CD4-positive, alpha-beta T cell treated with Interleukin-21 for 1 hour (primary cell): ENCODE data around the gene ZNF536.
"Not testable (repeated sequence)": the region's sequence is repeated elsewhere in the genome, so short reads cannot be mapped to it uniquely, and the experiment has no call there.

Experiments
- DNase-seq: peaks from one replicate; pipeline ENCODE4 v3.0.0-alpha.2; 2020

The ZNF536 gene

GRCh38 chr19:30448386-30449077, 76.3 kb downstream of the ZNF536 start:
- DNase-seq = no peak

- DNase-seq = no peak
Measured at GRCh38 chr19:30449078-30449590, 77.0 kb downstream of the ZNF536 start.

GRCh38 chr19:30449673-30450072, 77.5 kb downstream of the ZNF536 start:
- no peak for DNase-seq

GRCh38 chr19:30450100-30450499, 77.9 kb downstream of the ZNF536 start:
- DNase-seq = no peak

- DNase-seq = no peak
Measured at GRCh38 chr19:30450835-30451321, 78.7 kb downstream of the ZNF536 start.

- no peak for DNase-seq
Measured at GRCh38 chr19:30452931-30453330, 80.7 kb downstream of the ZNF536 start.

- no peak for DNase-seq
Measured at GRCh38 chr19:30453743-30454142, 81.6 kb downstream of the ZNF536 start.

- no peak for DNase-seq
Measured at GRCh38 chr19:30455881-30456280, 83.7 kb downstream of the ZNF536 start.

GRCh38 chr19:30457484-30457883, 85.3 kb downstream of the ZNF536 start:
- no peak for DNase-seq

- no peak for DNase-seq
Measured at GRCh38 chr19:30459859-30460258, 87.7 kb downstream of the ZNF536 start.

GRCh38 chr19:30464162-30464561, 92.0 kb downstream of the ZNF536 start:
- DNase-seq = no peak

GRCh38 chr19:30466598-30466997, 94.4 kb downstream of the ZNF536 start:
- not testable (repeated sequence) for DNase-seq

GRCh38 chr19:30467239-30467638, 95.1 kb downstream of the ZNF536 start:
- no peak for DNase-seq

GRCh38 chr19:30469774-30470173, 97.6 kb downstream of the ZNF536 start:
- no peak for DNase-seq

GRCh38 chr19:30471441-30471840, 99.3 kb downstream of the ZNF536 start:
- no peak for DNase-seq

- no peak for DNase-seq
Measured at GRCh38 chr19:30473334-30473867, 101.2 kb downstream of the ZNF536 start.

- DNase-seq = no peak
Measured at GRCh38 chr19:30476997-30477396, 104.8 kb downstream of the ZNF536 start.

- DNase-seq = no peak
Measured at GRCh38 chr19:30479231-30479630, 107.0 kb downstream of the ZNF536 start.

- no peak for DNase-seq
Measured at GRCh38 chr19:30480097-30480496, 107.9 kb downstream of the ZNF536 start.

GRCh38 chr19:30481063-30481462, 108.9 kb downstream of the ZNF536 start:
- DNase-seq = no peak

- no peak for DNase-seq
Measured at GRCh38 chr19:30481823-30482222, 109.6 kb downstream of the ZNF536 start.

- DNase-seq = no peak
Measured at GRCh38 chr19:30482956-30483355, 110.8 kb downstream of the ZNF536 start.

- not testable (repeated sequence) for DNase-seq
Measured at GRCh38 chr19:30486250-30486649, 114.1 kb downstream of the ZNF536 start.

- DNase-seq = no peak
Measured at GRCh38 chr19:30487178-30487577, 115.0 kb downstream of the ZNF536 start.

- no peak for DNase-seq
Measured at GRCh38 chr19:30488191-30488590, 116.0 kb downstream of the ZNF536 start.
